GM19351 (cell line): ENCODE results near the gene PLCB1.
"Not testable (repeated sequence)": the region's sequence is repeated elsewhere in the genome, so short reads cannot be mapped to it uniquely, and the experiment has no call there.

Experiments used
- ATAC-seq: cut with Tn5 transposase; IDR thresholded peaks from one replicate; pipeline ENCODE4 v1.9.1; 2021; ENCODE audit warnings: mild to moderate bottlenecking, moderate library complexity; ENCODE audit not compliant: unreplicated experiment

PLCB1 gene

DNA sequence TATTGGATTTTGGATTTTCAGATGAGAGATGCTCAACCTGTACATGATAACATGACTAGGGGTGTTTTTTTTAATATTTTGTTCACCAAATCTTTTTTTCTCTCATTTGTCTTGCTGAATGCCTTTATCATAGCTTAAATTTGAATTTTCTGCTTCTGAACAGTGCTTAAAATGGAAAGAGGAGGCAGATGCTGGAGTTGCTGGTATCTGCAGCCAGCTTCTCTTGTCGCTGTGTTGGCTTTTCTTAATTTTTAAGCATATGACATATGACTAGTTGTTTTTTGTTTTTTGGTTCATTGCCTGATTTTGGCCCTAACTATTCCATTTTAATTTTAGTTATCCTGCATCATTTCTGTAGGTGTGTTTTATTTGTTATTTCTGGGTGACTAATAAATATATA, 196.1 kb downstream of the PLCB1 start:
- ATAC-seq, result no peak

GRCh38 chr20:8330319-8330784, 198.3 kb downstream of the PLCB1 start:
- no peak for ATAC-seq

GRCh38 chr20:8330785-8331695, 199.0 kb downstream of the PLCB1 start:
- ATAC-seq, result no peak

DNA sequence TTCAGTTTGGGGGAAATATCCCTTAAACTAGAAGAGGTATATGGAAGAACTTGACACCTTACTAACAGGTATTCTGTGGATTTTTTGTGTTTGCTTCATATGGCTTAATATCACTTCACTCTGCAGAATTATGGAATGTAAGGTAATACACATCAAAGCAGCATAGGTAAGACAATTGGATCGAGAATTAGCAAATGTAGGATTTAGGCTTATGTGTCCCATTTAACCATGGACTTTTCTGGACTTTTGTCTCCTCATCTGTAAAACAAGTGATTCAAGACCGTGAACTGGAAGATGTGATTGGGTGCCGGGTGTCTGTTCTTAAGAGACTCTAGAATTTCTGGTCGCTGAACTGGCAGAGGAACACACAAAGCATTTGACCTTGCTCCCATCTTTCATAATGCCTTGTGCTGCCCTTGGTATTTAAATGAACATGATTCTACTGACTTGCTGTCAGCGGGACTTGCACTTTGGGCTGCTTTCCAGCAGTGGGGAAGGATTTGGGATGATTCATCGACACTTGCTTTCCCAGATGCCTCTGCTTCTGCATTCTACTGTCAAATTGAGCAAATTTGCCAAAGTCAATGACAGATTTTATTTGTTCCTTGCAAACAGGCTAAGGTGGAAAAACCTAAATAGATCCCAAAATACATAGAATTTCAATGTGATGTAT, 199.8 kb downstream of the PLCB1 start:
- ATAC-seq, result no peak

- no peak for ATAC-seq
These were observed 202.6 kb downstream of the PLCB1 start for GRCh38 chr20:8334641-8335040.

DNA sequence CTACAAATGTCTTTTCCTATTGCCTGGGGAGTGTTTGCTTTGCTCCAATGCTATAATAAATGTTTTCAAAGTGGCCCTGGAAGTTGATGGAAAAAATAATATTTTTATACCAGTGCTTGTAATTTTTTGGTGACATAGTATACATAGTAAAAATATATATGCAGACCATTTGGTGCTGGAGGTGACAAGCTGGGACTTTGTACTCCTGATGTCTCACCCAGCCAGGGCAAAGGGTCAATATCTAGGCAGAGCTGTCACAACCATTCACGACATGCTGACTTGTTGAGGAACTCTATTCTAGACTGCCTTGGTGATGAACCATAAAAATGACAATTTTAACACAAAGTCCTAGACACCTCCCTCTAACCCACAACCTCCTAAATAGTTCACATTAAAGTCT, 203.0 kb downstream of the PLCB1 start:
- ATAC-seq, result no peak

DNA sequence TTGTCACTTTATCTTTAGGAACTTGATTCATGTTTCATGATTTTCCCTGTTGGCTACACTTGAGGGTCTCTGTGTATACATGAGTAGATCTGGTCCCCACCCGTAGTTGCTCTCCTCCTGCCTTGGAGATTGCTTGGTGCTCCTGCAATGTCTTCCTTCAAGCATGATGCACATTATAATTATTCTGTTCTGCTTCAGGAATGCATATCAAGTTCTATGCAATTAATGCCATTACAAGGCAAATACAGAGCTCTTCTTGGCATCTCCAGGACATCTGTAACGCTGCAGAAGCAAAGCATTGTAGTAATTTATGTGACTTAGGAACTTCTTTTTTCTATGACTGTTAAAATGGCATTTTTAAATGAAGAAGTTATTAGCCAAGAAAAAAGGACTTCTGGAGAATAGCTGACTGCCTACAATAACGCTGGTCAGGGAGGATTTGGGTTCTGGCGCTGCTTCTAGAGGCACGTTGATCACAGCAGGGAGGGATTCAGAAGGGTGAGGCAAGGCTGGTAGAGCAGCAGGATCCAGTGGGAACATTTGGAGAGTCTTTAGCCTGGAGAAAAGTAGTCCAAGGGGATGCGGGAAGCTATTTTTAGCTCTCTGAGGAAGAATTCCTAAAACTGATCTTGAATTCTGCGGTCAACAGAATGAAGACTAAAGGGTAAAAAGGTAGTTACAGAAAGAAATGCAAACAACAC, 203.6 kb downstream of the PLCB1 start:
- ATAC-seq, result no peak

DNA sequence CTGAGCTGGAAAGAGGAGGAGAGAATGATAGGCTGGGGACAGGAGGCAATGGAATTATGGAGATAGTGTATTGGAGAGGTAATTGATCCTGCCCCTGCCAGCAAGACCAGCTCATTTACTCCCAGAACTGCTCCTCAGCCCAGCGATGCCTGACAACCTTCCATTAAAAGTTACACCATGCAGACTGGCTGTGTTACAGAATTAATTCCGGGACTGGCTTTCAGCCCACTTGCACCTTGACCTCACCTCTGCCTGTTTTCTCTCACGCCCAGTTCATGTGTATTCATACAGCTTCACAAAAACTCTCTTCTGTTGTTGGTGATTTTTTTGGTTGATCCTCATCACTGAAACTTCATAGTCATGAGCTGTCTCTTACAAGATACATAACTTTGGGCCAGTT, 207.3 kb downstream of the PLCB1 start:
- ATAC-seq, result no peak

DNA sequence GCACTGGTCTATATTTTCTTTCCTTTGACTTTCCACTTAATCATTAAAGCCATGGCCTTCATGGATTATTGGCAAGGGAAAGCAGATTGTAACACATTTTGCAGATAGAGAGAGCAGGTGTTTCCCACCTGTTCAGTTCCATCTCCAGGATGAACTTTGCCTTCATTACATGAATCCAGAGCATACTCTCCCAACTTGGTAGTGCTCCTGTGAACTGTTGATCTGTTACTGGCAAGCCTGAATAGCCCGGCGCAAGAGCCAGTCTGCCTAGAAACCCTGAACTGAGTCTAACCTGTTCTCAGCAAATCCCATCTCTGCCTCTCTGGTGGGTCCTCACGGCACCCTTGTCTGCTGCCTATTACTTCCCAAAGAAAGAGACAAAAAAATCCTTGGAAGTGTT, 210.3 kb downstream of the PLCB1 start:
- no peak for ATAC-seq

GRCh38 chr20:8344106-8344505, 212.0 kb downstream of the PLCB1 start:
- no peak for ATAC-seq

- ATAC-seq, result no peak
These were observed 212.6 kb downstream of the PLCB1 start for GRCh38 chr20:8344631-8345030.

GRCh38 chr20:8346700-8347270, 214.7 kb downstream of the PLCB1 start:
- ATAC-seq, result no peak

GRCh38 chr20:8350225-8350624, 218.2 kb downstream of the PLCB1 start:
- not testable (repeated sequence) for ATAC-seq

GRCh38 chr20:8352486-8352885, 220.4 kb downstream of the PLCB1 start:
- no peak for ATAC-seq

DNA sequence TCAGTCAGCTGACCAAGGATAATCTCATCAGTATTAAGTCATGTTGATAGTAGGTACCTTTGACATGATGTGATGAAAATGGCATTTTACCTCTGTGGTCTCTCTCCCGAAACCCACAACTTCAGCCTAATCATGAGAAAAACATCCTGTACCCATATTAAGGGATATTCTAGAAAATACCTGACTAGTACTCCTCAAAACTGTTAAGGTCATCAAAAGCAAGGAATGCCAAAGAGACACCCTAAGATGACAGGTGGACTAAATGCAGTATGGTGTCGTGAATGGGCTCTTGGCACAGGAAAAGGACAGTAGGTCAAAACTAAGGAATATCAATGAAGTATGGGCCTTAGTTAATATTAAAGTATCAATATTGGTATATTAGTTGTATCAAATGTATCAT, 221.4 kb downstream of the PLCB1 start:
- ATAC-seq, result no peak

- ATAC-seq, result no peak
These were observed 223.4 kb downstream of the PLCB1 start for GRCh38 chr20:8355453-8355852.

GRCh38 chr20:8356806-8357205, 224.7 kb downstream of the PLCB1 start:
- no peak for ATAC-seq

DNA sequence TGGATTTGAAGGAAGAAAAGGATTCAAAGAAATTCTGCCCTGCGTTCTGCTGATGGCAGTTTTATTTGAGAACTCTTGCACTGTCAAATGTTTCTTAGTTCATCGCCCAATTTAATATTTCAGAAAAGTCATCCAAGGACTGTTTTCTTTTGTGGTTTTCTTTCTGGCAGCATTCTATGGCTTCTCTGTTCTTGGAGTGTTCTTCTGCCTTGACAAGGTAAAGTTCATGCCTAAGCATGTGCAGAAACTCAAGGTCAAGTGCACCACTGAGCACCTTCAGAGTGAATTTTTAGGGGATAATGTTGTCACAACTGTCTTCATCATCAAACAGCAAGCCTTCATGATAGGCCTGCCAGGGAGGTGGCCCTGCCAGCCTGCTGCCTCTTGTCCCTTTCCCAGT, 225.6 kb downstream of the PLCB1 start:
- ATAC-seq, result no peak

- no peak for ATAC-seq
These were observed 228.0 kb downstream of the PLCB1 start for GRCh38 chr20:8360035-8360434.

GRCh38 chr20:8361006-8361652, 229.1 kb downstream of the PLCB1 start:
- peak; percentile 58 for ATAC-seq

GRCh38 chr20:8361779-8362178, 229.7 kb downstream of the PLCB1 start:
- ATAC-seq, result no peak
